T-helper 2 cell treated with Interferon-gamma antibody and Interleukin-4, amounts not matched to agents 5 μg/mL and 100 μg/mL, for 36 hours (primary cell): ENCODE measurements around the gene CDC42SE2.
"Not testable (repeated sequence)": the region's sequence is repeated elsewhere in the genome, so short reads cannot be mapped to it uniquely, and the experiment has no call there.

Source experiments
- DNase-seq: peaks from one replicate; pipeline ENCODE4 v3.0.0; 2021; ENCODE audit warnings: low spot score
- H3K27ac Mint-ChIP-seq: one replicate; pipeline ENCODE4 v1.8.0; 2021; ENCODE audit warnings: mild to moderate bottlenecking, mixed read lengths
- H3K27me3 Mint-ChIP-seq: one replicate; pipeline ENCODE4 v1.8.0; 2021; ENCODE audit warnings: low read depth, mixed read lengths
- H3K36me3 Mint-ChIP-seq: one replicate; pipeline ENCODE4 v1.8.0; 2021; ENCODE audit warnings: low read depth, mixed read lengths
- H3K4me1 Mint-ChIP-seq: one replicate; pipeline ENCODE4 v1.8.0; 2021; ENCODE audit warnings: low read depth, mixed read lengths
- H3K4me3 Mint-ChIP-seq: one replicate; pipeline ENCODE4 v1.8.0; 2022; ENCODE audit warnings: mild to moderate bottlenecking, moderate library complexity, mixed read lengths
- H3K9me3 Mint-ChIP-seq: one replicate; pipeline ENCODE4 v1.8.0; 2021; ENCODE audit warnings: mixed read lengths

The CDC42SE2 gene

GRCh38 chr5:131261483-131261882 is 2.4 kb upstream of the CDC42SE2 start:
- Mint-ChIP-seq H3K4me1 (peaks cover 51% of the 10 kb centered on the region), H3K9me3 (no peaks in the 10 kb centered on the region), H3K27ac (no peak overlapping the region), H3K4me3 (no peak overlapping the region), H3K36me3 (peaks cover 54% of the 10 kb centered on the region), H3K27me3 (no peaks in the 10 kb centered on the region)
- DNase-seq: no peak

- Mint-ChIP-seq H3K4me3 (peak overlapping the region; percentile 82), H3K27me3 (no peaks in the 10 kb centered on the region), H3K9me3 (no peaks in the 10 kb centered on the region), H3K36me3 (peaks cover 54% of the 10 kb centered on the region), H3K27ac (peak overlapping the region; percentile 83), H3K4me1 (peaks cover 45% of the 10 kb centered on the region)
- no peak for DNase-seq
These were observed 806 bp upstream of the CDC42SE2 start for GRCh38 chr5:131262953-131263541.

- Mint-ChIP-seq H3K27ac (peak overlapping the region; percentile 83), H3K4me1 (peaks cover 37% of the 10 kb centered on the region), H3K36me3 (peaks cover 44% of the 10 kb centered on the region), H3K4me3 (peak overlapping the region; percentile 79), H3K27me3 (no peaks in the 10 kb centered on the region), H3K9me3 (no peaks in the 10 kb centered on the region)
- DNase-seq: no peak
These were observed 722 bp downstream of the CDC42SE2 start for GRCh38 chr5:131264451-131265099.

GRCh38 chr5:131265311-131265803 is 1.5 kb downstream of the CDC42SE2 start:
- peaks cover 40% of the 10 kb centered on the region for H3K36me3 Mint-ChIP-seq
- H3K27ac Mint-ChIP-seq: peak overlapping the region; percentile 83
- H3K4me1 Mint-ChIP-seq: peaks cover 32% of the 10 kb centered on the region
- H3K9me3 Mint-ChIP-seq: no peaks in the 10 kb centered on the region
- no peaks in the 10 kb centered on the region for H3K27me3 Mint-ChIP-seq
- H3K4me3 Mint-ChIP-seq: peak overlapping the region; percentile 79
- DNase-seq: no peak

GRCh38 chr5:131266370-131267060 is 2.7 kb downstream of the CDC42SE2 start:
- peaks cover 39% of the 10 kb centered on the region for H3K4me1 Mint-ChIP-seq
- H3K27ac Mint-ChIP-seq: peak overlapping the region; percentile 91
- peaks cover 45% of the 10 kb centered on the region for H3K36me3 Mint-ChIP-seq
- peak overlapping the region; percentile 85 for H3K4me3 Mint-ChIP-seq
- no peak for DNase-seq
- no peaks in the 10 kb centered on the region for H3K27me3 Mint-ChIP-seq
- no peaks in the 10 kb centered on the region for H3K9me3 Mint-ChIP-seq

- no peak for DNase-seq
- Mint-ChIP-seq H3K27ac (no peak overlapping the region), H3K36me3 (peaks cover 45% of the 10 kb centered on the region), H3K4me1 (peaks cover 41% of the 10 kb centered on the region), H3K27me3 (no peaks in the 10 kb centered on the region), H3K4me3 (peak overlapping the region; percentile 43), H3K9me3 (no peaks in the 10 kb centered on the region)
These were observed 5.0 kb downstream of the CDC42SE2 start for GRCh38 chr5:131268758-131269370.

GRCh38 chr5:131270809-131271208 is 7.0 kb downstream of the CDC42SE2 start:
- Mint-ChIP-seq H3K9me3 (no peaks in the 10 kb centered on the region), H3K27me3 (no peaks in the 10 kb centered on the region), H3K27ac (peak overlapping the region; percentile 80), H3K4me3 (peak overlapping the region; percentile 80), H3K36me3 (peaks cover 42% of the 10 kb centered on the region), H3K4me1 (peaks cover 52% of the 10 kb centered on the region)
- no peak for DNase-seq

GRCh38 chr5:131271888-131272287 is 8.0 kb downstream of the CDC42SE2 start:
- H3K27me3 Mint-ChIP-seq, DNase-seq, H3K9me3 Mint-ChIP-seq: not testable (repeated sequence)
- H3K27ac Mint-ChIP-seq: peak overlapping the region; percentile 90
- peaks cover 34% of the 10 kb centered on the region for H3K36me3 Mint-ChIP-seq
- H3K4me1 Mint-ChIP-seq: peaks cover 49% of the 10 kb centered on the region
- H3K4me3 Mint-ChIP-seq: peak overlapping the region; percentile 80

- Mint-ChIP-seq H3K27ac (peak overlapping the region; percentile 90), H3K9me3 (no peaks in the 10 kb centered on the region), H3K27me3 (no peaks in the 10 kb centered on the region), H3K36me3 (peaks cover 34% of the 10 kb centered on the region), H3K4me1 (peaks cover 50% of the 10 kb centered on the region), H3K4me3 (peak overlapping the region; percentile 80)
- DNase-seq: no peak
These were observed 8.5 kb downstream of the CDC42SE2 start for GRCh38 chr5:131272307-131272706.

- Mint-ChIP-seq H3K4me3 (peak overlapping the region; percentile 80), H3K27ac (peak overlapping the region; percentile 90), H3K27me3 (no peaks in the 10 kb centered on the region), H3K36me3 (peaks cover 37% of the 10 kb centered on the region), H3K9me3 (no peaks in the 10 kb centered on the region), H3K4me1 (peaks cover 53% of the 10 kb centered on the region)
- no peak for DNase-seq
These were observed 8.9 kb downstream of the CDC42SE2 start for GRCh38 chr5:131272724-131273123.

GRCh38 chr5:131274326-131275063 is 10.6 kb downstream of the CDC42SE2 start:
- H3K36me3 Mint-ChIP-seq: peaks cover 47% of the 10 kb centered on the region

GRCh38 chr5:131276072-131276471 is 12.2 kb downstream of the CDC42SE2 start:
- H3K36me3 Mint-ChIP-seq: peaks cover 52% of the 10 kb centered on the region
- H3K27ac Mint-ChIP-seq: peak overlapping the region; percentile 56
- peaks cover 68% of the 10 kb centered on the region for H3K4me1 Mint-ChIP-seq
- H3K27me3 Mint-ChIP-seq: peaks cover 3% of the 10 kb centered on the region
- DNase-seq: no peak
- H3K4me3 Mint-ChIP-seq: peak overlapping the region; percentile 79
- H3K9me3 Mint-ChIP-seq: peaks cover 6% of the 10 kb centered on the region

More at GRCh38 chr5:131274326-131275063, 10.6 kb downstream of the CDC42SE2 start:
- DNase-seq: no peak
- peak overlapping the region; percentile 87 for H3K27ac Mint-ChIP-seq
- peaks cover 3% of the 10 kb centered on the region for H3K27me3 Mint-ChIP-seq
- peaks cover 61% of the 10 kb centered on the region for H3K4me1 Mint-ChIP-seq
- H3K4me3 Mint-ChIP-seq: peak overlapping the region; percentile 79
- peaks cover 4% of the 10 kb centered on the region for H3K9me3 Mint-ChIP-seq

GRCh38 chr5:131277447-131277846 is 13.6 kb downstream of the CDC42SE2 start:
- Mint-ChIP-seq H3K9me3 (peaks cover 6% of the 10 kb centered on the region), H3K27ac (peak overlapping the region; percentile 92), H3K4me1 (peaks cover 68% of the 10 kb centered on the region), H3K4me3 (peak overlapping the region; percentile 33), H3K27me3 (peaks cover 3% of the 10 kb centered on the region), H3K36me3 (peaks cover 57% of the 10 kb centered on the region)
- no peak for DNase-seq
